OCI-LY7 (cell line): ENCODE results near the gene SOX9. TPM values are rescaled to one million over a fixed set of nuclear protein-coding genes. Genes with fewer than 3 reads are reported as not detected.

Experiments
- BruUV-seq: library from RNA; stranded (reverse); fragments of 400-500 nt; replicated peaks from 2 replicates; lab custom pipeline; 2021; lab: Mats Ljungman, UMichigan
- CTCF ChIA-PET: fragments of 300-600 bp; sonication (Branson Sonifier 250); formaldehyde crosslinking; loops from one replicate; lab custom pipeline; 2022; ENCODE audit warnings: antibody characterized with exemption; ENCODE audit not compliant: unreplicated experiment; lab: Charles Lee
- POLR2A ChIA-PET: fragments of 300-600 bp; sonication (Branson Sonifier 250); formaldehyde crosslinking; loops from one replicate; lab custom pipeline; 2022; ENCODE audit warnings: antibody characterized with exemption; lab: Charles Lee
- DNase-seq: peaks from one replicate; pipeline ENCODE4 v3.0.0-alpha.2; 2015; ENCODE audit warnings: low spot score
- H2AFZ ChIP-seq: fragments of 200-600 bp; sonication (generic), shearing (Covaris generic); 2 replicates; pipeline ENCODE4 v1.6.1; 2014; ENCODE audit warnings: mild to moderate bottlenecking, antibody characterized with exemption, low read length, moderate library complexity
- H3K27ac ChIP-seq: fragments of 200-600 bp; sonication (generic); 2 replicates; pipeline ENCODE4 v1.5.1; 2014; ENCODE audit warnings: mixed run types, low read depth, mild to moderate bottlenecking, moderate library complexity, low read length, inconsistent platforms; ENCODE audit not compliant: poor library complexity, severe bottlenecking
- H3K36me3 ChIP-seq: fragments of 200-600 bp; sonication (generic); 2 replicates; pipeline ENCODE4 v1.6.1; 2014; ENCODE audit warnings: mild to moderate bottlenecking, antibody characterized with exemption, low read length, moderate library complexity, mixed read lengths; ENCODE audit not compliant: insufficient read depth
- H3K4me1 ChIP-seq: fragments of 200-600 bp; sonication (generic); 2 replicates; pipeline ENCODE4 v1.5.1; 2014; ENCODE audit warnings: mild to moderate bottlenecking, low read length; ENCODE audit not compliant: insufficient read depth, poor library complexity, severe bottlenecking
- H3K4me2 ChIP-seq: fragments of 200-600 bp; sonication (generic); 2 replicates; pipeline ENCODE4 v1.6.1; 2014; ENCODE audit warnings: mild to moderate bottlenecking, low read length
- H3K4me3 ChIP-seq: fragments of 200-600 bp; sonication (generic); 2 replicates; pipeline ENCODE4 v1.5.1; 2014; ENCODE audit warnings: mild to moderate bottlenecking, low read depth, low read length; ENCODE audit not compliant: poor library complexity, severe bottlenecking
- H3K79me2 ChIP-seq: fragments of 200-600 bp; sonication (generic); 2 replicates; pipeline ENCODE4 v1.6.1; 2016; ENCODE audit warnings: low read depth, mild to moderate bottlenecking, low read length, moderate library complexity, mixed read lengths; ENCODE audit not compliant: insufficient read depth
- H3K9me2 ChIP-seq: fragments of 200-600 bp; sonication (generic); 2 replicates; pipeline ENCODE4 v1.6.1; 2016; ENCODE audit warnings: mild to moderate bottlenecking, low read length, mixed read lengths; ENCODE audit not compliant: insufficient read depth
- H3K9me3 ChIP-seq: fragments of 200-600 bp; sonication (generic); 2 replicates; pipeline ENCODE4 v1.6.1; 2014; ENCODE audit warnings: mild to moderate bottlenecking, mixed run types, low read length, mixed read lengths
- H4K20me1 ChIP-seq: fragments of 200-600 bp; sonication (generic); 2 replicates; pipeline ENCODE4 v1.6.1; 2014; ENCODE audit warnings: mild to moderate bottlenecking, antibody characterized with exemption, low read length, moderate library complexity, mixed read lengths; ENCODE audit not compliant: insufficient read depth
- CTCF ChIP-seq: fragments of 200-600 bp; sonication (generic); conservative IDR thresholded peaks from 2 replicates; pipeline ENCODE4 v1.5.1; 2014; ENCODE audit warnings: mild to moderate bottlenecking, antibody characterized with exemption, low read length, moderate library complexity, mixed read lengths
- EZH2phosphoT487 ChIP-seq: fragments of 200-600 bp; sonication (generic); IDR thresholded peaks from 2 replicates; pipeline ENCODE4 v1.6.1; 2018; ENCODE audit warnings: low read depth, borderline replicate concordance, mild to moderate bottlenecking, mixed run types, antibody characterized with exemption, low read length, moderate library complexity, mixed read lengths
- intact Hi-C: fragments of 100-400 bp; cut with micrococcal nuclease; formaldehyde crosslinking; loops from one replicate; pipeline ENCODE4 v1.10.0; 2022; ENCODE audit not compliant: unreplicated experiment
- total RNA-seq, 2 experiments: library from RNA; depleted of rRNA in 1 of 2; stranded (reverse); fragments of >200 nt in 1 of 2; shearing (Covaris generic) in 1 of 2; gene quantifications; 2 replicates each; pipeline ENCODE4 v1.2.3, GENCODE V29; 2014 to 2022

Gene SOX9
- total RNA-seq, 2 experiments from 2014 or later: not detected

- H3K4me2 ChIP-seq: no peak overlapping the region
Observed at GRCh38 chr17:72075995-72076677, 44.7 kb upstream of the SOX9 start.

GRCh38 chr17:72076678-72077030 lies 44.2 kb upstream of the SOX9 start:
- intact Hi-C loops: no loop called here
- Histone ChIP-seq H3K4me3 (no peak overlapping the region), H3K9me2 (no peaks in the 10 kb centered on the region), H3K27ac (no peak overlapping the region), H3K4me2 (no peak overlapping the region), H3K9me3 (no peaks in the 10 kb centered on the region), H3K79me2 (no peaks in the 10 kb centered on the region), H2AFZ (no peak overlapping the region), H3K36me3 (no peaks in the 10 kb centered on the region), H3K4me1 (no peaks in the 10 kb centered on the region), H4K20me1 (no peaks in the 10 kb centered on the region)
- DNase-seq: no peak
- ChIA-PET POLR2A (no interaction called here), CTCF (no interaction called here)
- no TSS peak for BruUV-seq
- no peak for TF ChIP-seq CTCF

More at GRCh38 chr17:72075995-72076677, 44.7 kb upstream of the SOX9 start:
- H3K79me2 ChIP-seq: no peaks in the 10 kb centered on the region
- CTCF ChIA-PET: no interaction called here
- no peaks in the 10 kb centered on the region for H3K36me3 ChIP-seq
- H2AFZ ChIP-seq: no peak overlapping the region
- POLR2A ChIA-PET: no interaction called here
- DNase-seq: no peak
- H3K27ac ChIP-seq: no peak overlapping the region
- intact Hi-C loops: no loop called here
- H3K9me2 ChIP-seq: no peaks in the 10 kb centered on the region
- no peak overlapping the region for H3K4me3 ChIP-seq
- H3K9me3 ChIP-seq: no peaks in the 10 kb centered on the region
- no peaks in the 10 kb centered on the region for H3K4me1 ChIP-seq
- no peaks in the 10 kb centered on the region for H4K20me1 ChIP-seq
- TF ChIP-seq CTCF (no peak), EZH2phosphoT487 (no peak)
- BruUV-seq: no TSS peak

GRCh38 chr17:72077326-72077960 lies 43.4 kb upstream of the SOX9 start:
- Histone ChIP-seq H3K9me3 (no peaks in the 10 kb centered on the region), H3K4me1 (no peaks in the 10 kb centered on the region), H4K20me1 (no peaks in the 10 kb centered on the region), H3K27ac (no peak overlapping the region), H3K9me2 (no peaks in the 10 kb centered on the region), H3K79me2 (no peaks in the 10 kb centered on the region), H3K36me3 (no peaks in the 10 kb centered on the region), H3K4me3 (no peak overlapping the region), H3K4me2 (no peak overlapping the region), H2AFZ (no peak overlapping the region)
- intact Hi-C loops: no loop called here
- CTCF ChIA-PET: no interaction called here
- DNase-seq: no peak
- no TSS peak for BruUV-seq
- peak; percentile 60 for TF ChIP-seq CTCF
- no peak for TF ChIP-seq EZH2phosphoT487
- POLR2A ChIA-PET: interaction anchor here (0.5 kb wide), 1 partner anchor 15 kb away, joined by 3 read pairs; no protein-coding TSS in a partner anchor
